GM18499 (cell line): ENCODE results near the gene MED15.

ENCODE experiments used
- ATAC-seq: cut with Tn5 transposase; IDR thresholded peaks from one replicate; pipeline ENCODE4 v1.9.1; 2021; ENCODE audit warnings: moderate number of reproducible peaks; ENCODE audit not compliant: insufficient read depth, unreplicated experiment

The MED15 gene

DNA sequence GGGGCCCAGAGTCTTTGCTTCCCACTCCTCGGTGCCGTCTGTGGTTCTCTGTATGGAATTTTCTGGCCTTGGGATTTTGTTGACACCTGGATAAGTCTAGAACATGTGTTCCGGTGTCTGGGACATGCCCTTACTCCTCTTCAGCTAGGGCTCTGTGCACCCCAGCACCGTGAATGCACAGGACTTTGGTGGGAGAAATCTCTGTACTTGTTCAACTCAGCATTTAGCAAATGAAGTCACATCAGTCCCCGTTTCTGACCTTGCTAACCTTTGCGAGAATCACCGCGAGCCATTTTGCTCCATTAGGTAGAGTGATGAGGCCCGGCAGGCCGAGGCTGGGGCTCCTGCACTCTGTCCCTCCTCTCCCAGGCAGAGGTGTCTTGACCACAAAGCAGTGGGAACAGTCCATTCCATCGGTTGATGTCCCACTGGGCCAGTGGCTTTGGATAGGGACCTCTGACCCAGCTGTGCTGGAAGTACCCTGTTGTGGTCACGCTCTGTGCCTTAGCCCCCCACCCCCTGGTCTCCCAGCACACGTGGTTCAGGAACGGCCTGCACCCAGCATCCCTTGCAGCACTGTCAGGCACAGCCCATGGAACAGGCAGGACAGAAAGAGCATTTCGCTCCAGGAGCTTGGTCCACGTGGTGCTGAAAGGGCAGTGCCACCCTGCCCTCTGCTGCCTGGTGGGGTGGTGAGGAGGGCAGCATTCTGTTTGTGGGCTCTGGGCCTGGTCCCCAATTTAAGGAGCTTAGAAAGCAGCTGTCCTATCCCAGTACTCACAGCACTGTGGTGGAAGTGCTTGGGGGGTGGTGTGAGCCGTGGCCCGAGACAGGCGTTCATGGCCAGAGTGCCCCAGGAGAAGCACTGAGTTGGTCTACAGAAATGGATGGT, 73.4 kb downstream of the MED15 start:
- no peak for ATAC-seq

DNA sequence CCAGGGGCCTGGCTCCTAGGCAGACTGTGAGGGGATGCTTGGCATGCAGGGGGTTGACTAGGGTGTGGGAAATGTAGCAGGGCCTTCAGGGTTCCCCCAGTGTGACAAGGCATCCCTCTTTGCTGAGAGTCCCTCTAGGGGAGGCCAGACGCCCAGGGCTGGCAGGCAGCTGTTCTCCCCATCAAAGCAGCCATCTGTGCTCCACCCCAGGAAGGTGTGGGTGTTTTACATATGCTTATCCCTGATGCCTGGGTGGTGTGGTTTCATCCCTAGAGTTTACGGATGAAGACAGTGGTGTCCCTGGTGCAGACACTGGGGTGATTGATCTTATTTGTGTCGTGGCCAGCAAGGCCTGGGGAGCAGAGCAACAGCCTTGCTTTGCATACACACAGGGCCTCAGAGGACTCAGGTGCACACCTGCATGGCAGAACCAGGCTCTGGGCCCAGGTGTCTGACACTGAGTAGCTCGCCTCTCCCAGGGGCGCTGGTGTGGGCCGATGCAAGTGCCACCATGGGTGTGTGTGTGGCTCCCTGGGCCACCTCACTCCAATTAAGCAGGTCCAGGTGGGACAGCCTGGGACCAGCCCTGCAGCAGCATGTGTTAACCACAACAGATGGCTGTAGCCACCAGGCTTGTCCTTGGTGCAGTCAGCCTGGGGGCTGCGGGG, 74.2 kb downstream of the MED15 start:
- ATAC-seq = no peak

DNA sequence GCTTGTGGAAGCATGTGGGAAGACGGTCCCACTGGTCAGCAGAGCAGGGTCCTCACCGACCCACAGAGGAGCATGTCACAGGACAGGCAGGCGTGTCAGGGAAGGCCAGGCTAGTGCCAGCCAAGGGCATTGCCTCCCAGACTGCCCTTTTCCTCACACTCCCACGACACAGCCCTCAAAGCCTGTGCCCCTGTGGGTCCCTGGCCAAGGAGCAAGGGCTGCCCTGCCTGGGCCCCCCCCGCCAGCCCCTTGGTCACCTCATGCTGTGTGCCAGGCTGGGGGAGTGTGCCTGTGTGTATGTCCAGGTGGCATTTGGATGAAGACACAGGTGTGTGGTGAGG, 74.7 kb downstream of the MED15 start:
- no peak for ATAC-seq

DNA sequence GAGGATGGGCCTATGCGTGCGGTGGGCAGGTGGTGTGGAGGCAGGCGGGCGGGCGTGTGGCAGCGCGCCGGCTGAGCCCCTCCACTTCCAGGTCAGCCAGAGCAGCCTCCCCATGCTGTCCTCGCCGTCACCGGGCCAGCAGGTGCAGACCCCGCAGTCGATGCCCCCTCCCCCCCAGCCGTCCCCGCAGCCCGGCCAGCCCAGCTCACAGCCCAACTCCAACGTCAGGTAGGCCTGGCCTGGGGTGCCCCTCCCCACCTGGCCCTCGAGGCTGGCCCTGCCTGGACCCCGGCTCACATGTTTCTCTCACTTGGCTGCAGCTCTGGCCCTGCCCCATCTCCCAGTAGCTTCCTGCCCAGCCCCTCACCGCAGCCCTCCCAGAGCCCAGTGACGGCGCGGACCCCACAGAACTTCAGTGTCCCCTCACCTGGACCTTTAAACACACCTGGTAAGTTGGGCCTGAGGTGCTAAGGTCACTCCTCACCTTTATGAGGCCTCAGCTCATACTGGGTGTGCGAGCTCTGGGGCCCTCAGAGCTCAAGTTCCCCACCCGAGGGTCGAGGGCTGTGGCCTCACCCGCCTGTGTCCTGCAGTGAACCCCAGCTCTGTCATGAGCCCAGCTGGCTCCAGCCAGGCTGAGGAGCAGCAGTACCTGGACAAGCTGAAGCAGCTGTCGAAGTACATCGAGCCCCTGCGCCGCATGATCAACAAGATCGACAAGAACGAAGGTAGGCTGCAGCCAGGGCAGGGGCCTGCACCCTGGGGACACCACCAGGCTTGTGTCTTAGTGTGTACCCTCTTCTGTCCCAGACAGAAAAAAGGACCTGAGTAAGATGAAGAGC, 75.3 kb downstream of the MED15 start:
- no peak for ATAC-seq

DNA sequence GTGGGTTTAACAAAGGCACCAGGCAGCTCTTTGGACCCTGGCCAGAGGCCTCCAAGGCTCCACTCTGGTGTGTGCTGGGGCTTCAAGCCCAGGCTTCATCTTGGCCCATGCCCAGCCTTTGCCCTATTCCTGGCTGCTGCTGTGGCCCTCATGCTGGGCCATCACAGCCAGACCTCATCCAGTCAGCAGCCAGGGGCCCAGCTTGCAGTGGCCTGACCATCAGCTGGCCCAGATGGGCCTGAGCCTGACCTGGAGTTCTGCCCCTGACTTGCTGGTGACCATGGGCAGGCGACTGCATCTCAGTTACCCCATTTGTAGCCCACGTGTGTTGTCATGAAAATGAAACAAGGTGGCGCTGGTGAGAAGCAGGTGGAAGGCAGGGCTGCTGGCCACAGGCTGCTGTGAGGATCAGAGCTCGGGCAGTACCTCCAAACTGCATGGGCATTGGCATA, 76.1 kb downstream of the MED15 start:
- ATAC-seq = no peak

DNA sequence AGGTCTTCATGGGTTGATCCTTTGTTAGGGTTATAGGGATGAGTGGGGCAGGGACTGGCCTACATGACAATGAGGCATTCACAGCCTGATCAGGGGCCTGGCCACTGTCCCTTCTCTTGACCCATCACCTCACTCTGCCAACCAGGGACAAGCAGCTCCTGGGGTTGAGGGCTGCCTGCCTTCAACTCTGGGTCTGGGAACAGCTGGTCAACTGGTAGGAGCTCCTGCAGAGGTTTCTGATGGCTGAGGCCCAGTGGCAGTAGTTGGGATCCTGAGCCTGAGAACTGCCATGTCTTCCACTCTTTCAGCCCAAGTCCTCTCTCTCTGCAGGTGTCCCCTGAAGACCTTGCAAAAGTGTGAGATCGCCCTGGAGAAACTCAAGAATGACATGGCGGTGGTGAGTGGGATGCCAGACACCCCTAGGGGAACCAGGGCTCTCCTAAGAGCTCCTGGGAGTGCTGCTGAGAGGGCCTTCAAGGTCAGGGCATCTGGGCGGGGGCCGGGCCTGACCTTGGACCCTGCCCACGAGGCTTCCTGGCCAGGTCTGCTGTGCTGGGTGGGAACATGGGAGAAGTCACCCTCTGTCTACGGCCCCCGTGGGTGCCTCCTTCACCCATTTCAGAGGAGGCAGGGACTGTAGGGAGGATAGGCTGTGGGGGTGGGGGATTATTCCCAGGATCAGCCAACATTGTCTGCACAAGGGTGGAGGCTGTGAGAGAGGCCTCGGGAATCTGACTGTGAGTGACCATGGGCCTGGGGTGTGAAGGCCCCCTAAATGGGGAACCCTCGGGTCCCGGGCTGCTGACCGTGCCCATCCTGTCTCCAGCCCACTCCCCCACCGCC, 76.8 kb downstream of the MED15 start:
- ATAC-seq = no peak

DNA sequence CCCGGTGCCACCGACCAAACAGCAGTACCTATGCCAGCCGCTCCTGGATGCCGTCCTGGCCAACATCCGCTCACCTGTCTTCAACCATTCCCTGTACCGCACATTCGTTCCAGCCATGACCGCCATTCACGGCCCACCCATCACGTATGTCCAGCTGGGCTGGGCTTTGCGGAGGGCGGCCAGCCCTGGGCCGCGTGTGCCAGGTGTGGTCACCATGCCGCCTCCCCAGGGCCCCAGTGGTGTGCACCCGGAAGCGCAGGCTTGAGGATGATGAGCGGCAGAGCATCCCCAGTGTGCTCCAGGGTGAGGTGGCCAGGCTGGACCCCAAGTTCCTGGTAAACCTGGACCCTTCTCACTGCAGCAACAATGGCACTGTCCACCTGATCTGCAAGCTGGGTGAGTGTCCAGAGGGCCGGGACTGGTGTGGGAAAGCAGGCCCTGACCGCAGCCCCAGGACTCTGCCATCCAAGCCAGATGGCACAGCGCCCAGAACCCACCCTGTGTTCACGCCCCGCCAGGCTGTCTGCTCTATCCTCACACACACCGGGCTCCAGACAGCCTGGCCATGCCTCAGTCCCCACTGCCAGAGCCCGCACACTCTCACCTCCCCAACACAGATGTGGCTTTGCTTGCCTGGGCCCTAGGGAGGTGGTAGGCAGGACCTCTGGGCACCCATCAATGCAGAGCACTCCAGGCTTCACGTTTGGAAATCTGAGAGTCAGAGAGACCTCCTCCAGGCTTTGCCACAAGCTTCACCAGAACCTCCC, 77.6 kb downstream of the MED15 start:
- no peak for ATAC-seq

DNA sequence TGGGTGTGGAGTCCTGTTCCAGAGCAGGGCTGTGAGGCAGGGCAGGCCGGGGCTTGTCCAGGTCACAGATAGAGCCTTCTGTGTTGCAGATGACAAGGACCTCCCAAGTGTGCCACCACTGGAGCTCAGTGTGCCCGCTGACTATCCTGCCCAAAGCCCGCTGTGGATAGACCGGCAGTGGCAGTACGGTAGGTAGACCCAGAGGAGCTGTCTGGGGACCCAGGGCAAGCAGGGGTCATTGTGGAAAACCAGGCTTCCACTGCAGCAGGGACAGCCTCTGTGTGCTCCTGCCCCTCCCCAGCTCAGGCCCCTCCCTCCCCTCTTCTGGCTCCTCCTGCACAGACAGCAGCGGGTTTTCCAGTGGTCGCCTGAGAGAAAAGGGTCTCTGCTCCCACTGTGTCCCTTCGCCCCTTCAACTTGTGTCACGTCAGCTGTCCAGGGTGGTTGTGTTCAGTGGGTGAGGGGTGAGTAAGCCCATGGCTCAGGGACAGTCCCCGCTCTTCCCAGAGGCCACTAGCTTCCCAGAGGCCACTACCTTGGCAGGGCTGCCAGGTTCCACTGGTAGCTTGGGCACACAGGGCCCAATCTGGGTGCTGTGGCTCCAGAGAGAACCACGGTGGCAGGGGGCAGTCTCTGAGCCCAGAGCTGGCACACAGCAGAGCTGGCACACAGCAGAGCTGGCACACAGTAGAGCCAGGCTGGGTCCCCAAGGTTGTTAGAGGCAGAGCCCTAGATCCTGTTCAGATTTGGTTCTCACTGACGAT, 78.4 kb downstream of the MED15 start:
- no peak for ATAC-seq

DNA sequence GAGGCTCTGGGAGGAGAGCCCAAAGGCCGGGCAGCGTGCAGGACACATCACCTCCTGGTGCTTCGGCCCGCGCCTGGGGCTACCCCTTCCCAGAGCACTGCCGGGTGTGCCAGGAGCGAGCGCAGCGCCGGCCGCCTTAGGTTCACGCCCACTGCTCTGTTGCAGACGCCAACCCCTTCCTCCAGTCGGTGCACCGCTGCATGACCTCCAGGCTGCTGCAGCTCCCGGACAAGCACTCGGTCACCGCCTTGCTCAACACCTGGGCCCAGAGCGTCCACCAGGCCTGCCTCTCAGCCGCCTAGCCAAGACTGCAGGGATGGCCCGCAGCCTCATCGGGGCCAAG, 79.0 kb downstream of the MED15 start:
- no peak for ATAC-seq

DNA sequence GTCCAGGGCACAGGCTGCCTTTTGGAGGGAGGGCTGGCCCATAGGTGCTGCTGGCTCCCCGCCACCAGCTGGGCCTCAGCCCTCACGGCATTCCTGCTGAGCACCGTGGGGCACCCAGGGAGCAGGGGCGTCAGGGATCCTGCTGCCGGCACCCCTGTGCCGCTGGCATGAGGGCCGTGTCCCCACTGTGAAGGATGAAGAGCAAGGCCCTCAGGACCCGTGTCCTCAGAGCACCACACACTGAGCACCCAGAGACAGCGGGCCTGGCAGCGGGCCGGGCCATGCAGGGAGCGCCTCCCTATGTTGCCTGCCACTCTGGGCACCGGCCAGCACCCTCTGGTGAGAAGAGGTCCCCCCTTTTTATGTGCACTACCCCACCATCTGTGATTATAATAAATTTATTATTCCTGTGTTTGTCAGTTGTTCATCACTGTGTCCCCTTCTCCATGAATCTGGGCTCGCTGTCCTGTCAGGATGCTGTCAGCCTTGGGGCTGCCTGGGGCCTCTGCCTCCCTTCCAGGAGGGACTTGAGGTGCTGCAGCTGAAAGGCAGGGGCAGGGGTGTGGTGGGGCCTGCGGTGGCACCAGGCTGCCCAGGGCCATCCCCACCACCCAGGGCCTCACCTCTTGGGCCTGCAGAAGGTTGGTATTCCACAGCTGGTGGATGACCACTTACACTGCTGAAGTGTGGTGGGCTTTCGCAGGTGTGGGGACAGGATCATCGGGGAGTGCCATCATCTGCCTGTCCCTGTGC, 80.0 kb downstream of the MED15 start:
- ATAC-seq = no peak

DNA sequence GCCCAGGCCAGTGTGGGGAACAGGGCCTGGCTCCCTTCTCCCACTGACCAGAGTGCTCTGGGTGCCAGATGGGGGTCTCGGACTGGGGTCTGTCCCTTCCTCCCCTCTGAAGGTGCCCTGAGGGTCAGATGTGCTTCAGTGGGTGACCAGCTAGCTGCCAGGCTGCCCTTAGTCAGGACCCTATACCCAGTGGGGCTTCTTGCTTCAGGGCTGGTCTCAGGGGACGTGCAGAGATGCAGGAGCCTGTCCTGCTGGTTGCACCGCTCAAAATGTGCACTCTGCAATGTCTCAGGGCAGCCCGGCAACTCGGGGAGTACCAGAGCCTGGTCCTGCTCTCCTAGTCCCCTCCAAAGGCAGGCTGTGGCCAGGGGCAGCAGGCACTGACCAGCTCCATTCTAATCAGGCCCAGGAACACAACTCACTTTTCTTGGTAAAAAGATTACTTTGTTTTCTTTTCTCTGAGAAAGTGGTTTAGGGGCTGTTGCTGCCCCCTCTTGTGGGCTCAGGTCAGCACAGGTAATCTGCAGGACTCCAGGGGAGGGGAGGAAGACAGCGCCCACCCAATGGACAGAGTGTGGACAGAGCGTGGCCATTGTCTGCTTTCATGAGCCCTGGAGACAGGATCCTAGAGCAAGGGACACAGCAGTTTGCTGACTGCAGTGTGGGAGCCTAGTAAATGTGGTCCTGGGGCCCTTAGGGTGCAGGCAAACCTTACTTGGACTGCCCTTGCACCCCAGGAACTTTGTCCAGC, 80.9 kb downstream of the MED15 start:
- no peak for ATAC-seq

DNA sequence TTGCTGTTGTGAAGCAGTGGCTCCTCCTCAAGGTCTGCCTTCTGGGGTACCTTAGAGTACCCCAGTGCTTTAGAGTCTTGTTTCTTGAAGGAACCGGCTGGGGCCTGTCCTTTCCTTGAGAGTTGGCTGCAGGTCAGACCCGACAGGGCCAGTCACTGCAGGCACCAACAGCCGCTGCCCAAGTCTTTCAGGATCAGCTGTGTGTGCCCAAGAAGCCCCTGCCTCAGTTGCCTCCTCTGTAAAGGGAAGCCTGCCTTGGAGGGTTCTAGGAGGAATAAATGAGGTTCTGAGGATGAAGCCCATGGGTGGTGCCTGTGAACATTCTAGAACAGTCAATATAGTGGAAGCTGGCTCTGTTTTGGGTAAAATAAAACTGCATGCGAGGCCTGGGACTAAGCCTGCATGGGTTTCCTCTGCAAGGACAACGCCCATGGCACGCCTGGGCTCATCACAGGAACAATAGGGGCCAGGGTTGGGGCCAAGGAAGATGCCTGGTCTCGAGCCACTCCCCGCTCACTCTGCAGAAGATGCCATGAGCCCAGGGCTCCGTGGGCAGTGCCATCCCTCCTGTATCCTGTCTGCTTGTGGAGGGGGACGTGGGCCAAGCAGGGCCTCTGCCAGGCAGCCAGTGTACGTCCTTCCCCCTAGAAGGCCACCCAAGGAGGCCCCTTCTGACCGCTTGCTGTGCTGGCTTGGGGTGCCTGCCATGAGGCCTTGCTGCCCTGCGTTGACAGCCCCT, 81.6 kb downstream of the MED15 start:
- ATAC-seq = no peak

DNA sequence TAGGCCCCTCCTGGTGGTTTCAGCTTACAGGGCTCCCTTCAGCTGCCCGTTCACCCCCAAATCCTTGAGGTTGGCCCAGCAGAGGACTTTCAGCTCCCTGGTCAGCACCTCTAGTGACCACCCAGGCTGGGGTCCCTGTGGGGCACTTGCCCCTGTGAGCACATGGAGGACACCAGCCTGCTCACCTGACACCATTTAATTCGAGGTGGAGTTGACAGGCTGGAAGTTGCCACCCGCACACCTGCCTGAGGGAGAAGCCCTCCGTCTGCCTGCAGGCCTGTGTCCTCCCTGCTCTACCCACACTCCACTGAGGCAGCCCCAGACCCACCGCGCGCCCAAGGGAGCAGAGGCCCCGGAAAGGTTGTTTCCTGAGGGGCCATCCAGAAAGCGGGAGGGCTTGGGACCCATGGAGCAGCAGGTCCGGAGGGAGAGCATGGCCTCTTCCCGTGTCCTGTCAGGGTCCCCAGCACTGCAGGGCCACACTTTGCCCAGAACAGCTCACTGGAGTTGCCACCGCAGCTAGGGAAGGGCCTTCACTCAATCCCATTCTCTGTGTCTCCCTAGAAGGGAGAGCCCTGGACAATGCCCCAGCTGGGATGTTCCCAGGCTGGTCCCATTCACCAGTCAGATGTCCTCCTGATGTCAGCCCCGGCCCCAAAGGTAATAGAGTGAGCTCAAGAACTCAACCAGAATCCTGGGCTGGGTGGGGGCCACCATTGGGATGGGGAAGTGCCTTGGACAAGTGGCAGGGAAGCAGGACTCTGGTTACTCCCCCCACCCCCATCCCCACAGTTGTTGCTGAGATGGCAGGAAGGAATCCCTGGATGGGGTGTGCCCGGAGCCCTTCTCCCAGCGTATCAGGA, 82.4 kb downstream of the MED15 start:
- no peak for ATAC-seq

DNA sequence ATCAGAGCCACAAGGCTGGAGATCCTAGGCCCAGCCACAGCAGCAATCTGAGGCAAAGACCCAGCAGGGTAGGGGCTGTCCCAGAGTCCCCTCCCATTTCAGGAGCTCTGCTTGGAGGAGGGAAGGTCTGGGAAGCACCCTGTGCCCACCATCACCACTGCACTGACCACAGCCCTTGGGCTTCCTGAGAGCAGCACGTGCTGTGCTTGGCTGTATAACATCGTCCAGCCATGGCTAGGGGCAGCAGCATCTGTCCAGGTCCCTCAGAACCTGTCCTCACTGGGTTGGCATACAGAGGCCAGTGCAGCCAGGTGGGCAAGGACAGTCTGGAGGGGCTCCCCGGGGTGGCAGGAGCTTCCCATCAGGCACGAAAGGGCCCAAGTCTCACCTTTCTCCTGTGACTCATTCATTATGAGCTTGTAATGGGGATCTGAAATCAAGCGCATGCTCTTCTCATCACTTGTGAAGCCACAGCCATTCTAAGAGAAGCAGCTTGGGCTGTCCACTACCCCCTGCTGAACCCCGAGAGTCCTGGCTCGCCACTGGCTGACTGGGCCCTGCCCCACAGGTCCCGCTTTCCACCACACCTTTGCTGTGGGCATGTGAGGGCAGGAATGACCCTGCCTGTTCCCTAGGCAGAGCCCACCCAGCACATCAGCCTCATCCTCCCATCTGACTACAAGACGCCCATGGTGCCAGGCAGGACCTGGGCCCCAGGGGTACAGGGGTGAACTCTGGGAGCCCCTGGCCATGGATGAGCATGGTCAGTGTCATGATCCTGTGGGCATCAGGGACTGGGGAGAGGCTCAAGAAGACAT, 83.3 kb downstream of the MED15 start:
- ATAC-seq = no peak

DNA sequence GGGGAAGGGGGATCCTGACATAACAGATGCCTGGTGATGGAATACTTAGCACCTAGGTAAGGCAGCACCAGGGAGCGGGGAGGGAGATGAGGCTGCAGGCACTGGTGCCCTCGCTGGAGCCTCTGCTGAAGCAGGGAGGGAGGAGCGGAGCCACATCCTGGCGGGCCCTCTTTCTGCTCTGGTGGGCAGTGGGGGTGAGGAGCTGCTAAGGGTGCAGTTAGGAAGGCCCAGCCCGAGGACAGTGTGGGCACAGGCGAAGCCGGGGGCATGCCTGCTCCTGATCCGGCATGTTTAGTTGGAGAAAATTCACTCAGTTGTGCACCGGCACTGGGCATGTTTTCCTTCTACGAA, 83.9 kb downstream of the MED15 start:
- no peak for ATAC-seq
